HG03520 (cell line): ENCODE results near the gene FAM200A.
"Not testable (repeated sequence)": the region's sequence is repeated elsewhere in the genome, so short reads cannot be mapped to it uniquely, and the experiment has no call there.

ENCODE experiments used
- ATAC-seq: cut with Tn5 transposase; IDR thresholded peaks from one replicate; pipeline ENCODE4 v1.9.1; 2021; ENCODE audit warnings: mild to moderate bottlenecking, moderate library complexity; ENCODE audit not compliant: unreplicated experiment

FAM200A gene

GRCh38 chr7:99504603-99505323 lies 47.2 kb downstream of the FAM200A start, which contains the start of gene ZKSCAN5:
Gene ZKSCAN5, plus strand, starts transcription at chr7:99504662. Its CDS starts 1,383 bp downstream, at chr7:99506045.
- peak; percentile 67 for ATAC-seq

GRCh38 chr7:99504281-99504602 lies 47.7 kb downstream of the FAM200A start:
- no peak for ATAC-seq

GRCh38 chr7:99501236-99501635 lies 50.7 kb downstream of the FAM200A start:
- not testable (repeated sequence) for ATAC-seq

DNA sequence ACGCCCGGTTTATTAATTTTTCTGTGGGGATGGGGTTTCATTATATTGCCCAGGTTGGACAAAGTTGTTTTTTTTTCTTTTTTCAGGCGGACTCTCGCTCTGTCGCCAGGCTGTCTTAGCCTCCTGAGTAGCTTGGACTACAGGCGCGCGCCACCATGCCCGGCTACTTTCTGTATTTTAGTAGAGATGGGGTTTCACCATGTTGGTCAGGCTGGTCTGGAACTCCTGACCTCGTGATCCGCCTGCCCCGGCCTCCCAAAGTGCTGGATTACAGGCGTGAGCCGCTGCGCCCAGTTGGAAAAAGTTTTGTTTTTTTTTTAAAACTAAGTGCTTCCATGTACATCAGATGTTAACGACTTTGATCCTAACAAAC lies 51.3 kb downstream of the FAM200A start:
- ATAC-seq: no peak

DNA sequence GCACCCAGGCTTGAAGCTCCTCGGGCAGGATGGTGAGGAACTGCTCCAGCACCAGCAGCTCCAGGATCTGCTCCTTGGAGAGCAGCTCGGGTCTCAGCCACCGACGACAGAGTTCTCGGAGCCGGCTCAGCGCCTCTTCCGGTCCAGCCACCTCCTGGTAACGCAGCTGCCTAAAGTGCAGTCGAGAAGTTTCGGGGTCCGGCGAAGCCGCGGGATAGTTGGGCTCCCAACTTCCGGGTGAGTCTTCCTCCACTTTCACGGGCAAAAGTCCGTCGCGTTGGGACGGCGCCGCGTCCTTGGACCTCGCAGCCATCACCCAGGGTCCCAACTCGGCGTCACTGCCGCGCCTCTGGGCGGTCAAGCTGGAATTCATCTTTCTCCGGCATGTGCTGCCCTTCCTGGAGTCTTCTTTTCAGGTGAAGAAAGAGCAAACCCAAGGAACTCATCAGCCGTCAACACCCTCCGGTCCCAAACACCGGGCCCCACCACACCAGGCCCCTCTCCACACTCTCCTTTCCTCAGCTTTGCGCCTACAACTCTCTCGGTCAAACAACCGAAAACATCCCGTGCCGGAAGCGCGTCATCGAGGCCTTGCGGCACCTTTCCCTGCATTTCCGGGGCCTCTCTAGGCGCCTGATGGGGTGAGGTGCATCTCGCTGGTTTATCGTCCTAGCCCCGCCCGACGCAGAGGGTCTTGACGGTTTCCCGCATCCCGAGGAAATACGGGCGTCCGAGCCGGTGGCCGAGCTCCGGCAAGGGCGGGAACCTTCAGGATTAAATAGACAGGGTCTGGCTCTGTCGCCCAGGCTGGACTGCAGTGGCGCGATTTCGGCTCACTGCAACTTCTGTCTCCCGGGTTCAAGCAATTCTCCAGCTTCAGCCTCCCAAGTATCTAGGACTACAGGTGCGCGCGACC lies 51.9 kb downstream of the FAM200A start, which contains the start of gene ZNF394:
TSS of gene ZNF394 (minus strand) at position 561 of the 916 bp plus-strand sequence. CDS start at position 373, 188 bp downstream.
- ATAC-seq: peak; percentile 39

- no peak for ATAC-seq
Observed at GRCh38 chr7:99499371-99499720, 52.6 kb downstream of the FAM200A start.

DNA sequence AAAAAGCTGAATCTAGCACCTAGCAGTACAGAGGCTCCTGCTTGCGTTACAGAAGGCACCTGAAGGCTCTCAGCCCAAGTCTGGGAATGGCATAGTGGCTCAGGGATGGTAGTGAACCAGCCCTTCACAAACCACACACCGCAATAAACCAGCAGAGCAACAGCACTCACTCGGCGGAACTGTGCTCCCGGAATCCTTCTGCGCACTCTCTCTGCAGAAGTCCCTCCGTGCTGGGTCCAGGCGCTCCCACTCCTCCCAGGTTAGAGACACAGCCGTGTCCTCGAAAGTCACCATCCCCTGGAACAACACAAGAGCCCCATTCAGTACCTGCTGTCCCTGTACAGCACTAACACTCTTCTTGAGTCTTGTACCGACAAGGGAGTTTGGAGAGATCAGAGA lies 53.4 kb downstream of the FAM200A start:
- ATAC-seq: no peak

DNA sequence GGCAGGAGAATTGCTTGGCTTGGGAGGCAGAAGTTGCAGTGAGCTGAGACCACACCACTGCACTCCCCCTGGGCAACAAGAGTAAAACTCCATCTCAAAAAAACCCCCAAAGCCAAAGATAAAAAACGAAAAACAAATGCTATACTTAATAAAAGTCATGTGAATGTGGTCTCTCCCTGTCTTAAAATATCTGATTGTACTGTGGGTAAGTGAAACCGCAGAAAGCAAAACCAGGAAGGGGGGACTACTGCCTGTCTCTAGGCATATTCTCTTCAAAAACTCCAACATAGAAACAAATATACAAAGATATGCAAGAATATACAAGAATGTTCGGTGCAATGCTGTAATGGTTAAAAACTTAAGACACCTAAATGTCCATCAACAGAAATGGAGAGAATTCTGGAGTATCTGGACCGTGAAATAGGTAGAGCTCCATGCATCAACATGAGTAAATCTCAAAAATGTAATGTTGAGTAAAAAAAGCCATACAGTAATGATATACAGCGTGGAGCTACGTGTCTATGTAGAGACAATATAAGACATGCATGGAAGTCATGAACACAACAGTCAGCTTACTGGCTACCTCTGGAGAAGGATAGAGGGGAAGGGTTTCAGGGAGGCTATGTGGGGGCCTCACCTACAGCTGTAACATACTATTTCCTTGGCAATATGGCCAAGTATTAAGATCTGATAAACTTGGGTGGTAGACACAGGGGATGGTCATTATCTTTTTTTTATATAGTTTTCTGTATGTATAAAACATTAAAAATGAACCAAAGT lies 54.0 kb downstream of the FAM200A start:
- ATAC-seq: no peak
